SK-N-MC (cell line): Measurements from ENCODE around the gene GCG.

ENCODE experiments used
- DNase-seq: peaks from one replicate; pipeline ENCODE4 v3.0.0-alpha.2; 2011; ENCODE audit warnings: low read depth, low spot score
- H3K27ac ChIP-seq: fragments of 200-600 bp; sonication (generic); 2 replicates; pipeline ENCODE4 v1.5.1; 2016; ENCODE audit warnings: mixed run types
- H3K36me3 ChIP-seq: fragments of 200-600 bp; sonication (generic); 2 replicates; pipeline ENCODE4 v1.6.1; 2017; ENCODE audit warnings: antibody characterized with exemption, low read length, mixed read lengths; ENCODE audit not compliant: insufficient read depth
- H3K4me3 ChIP-seq: fragments of 200-600 bp; sonication (generic); 2 replicates; pipeline ENCODE4 v1.5.1; 2016
- H3K9ac ChIP-seq: fragments of 200-600 bp; sonication (generic); 2 replicates; pipeline ENCODE4 v1.8.0; 2017; ENCODE audit warnings: mixed run types, mixed read lengths; ENCODE audit not compliant: insufficient read length
- H3K9me3 ChIP-seq: fragments of 200-600 bp; sonication (generic); 2 replicates; pipeline ENCODE4 v1.6.1; 2017; ENCODE audit warnings: low read depth, mild to moderate bottlenecking, antibody characterized with exemption, low read length, moderate library complexity, mixed read lengths
- EZH2 ChIP-seq: fragments of 200-600 bp; sonication (generic); IDR thresholded peaks from one replicate; pipeline ENCODE4 v1.6.1; 2017; ENCODE audit warnings: antibody characterized with exemption
- FOXP2 ChIP-seq: optimal IDR thresholded peaks from 2 replicates; pipeline ENCODE3; 2011; ENCODE audit warnings: mild to moderate bottlenecking, moderate library complexity; ENCODE audit not compliant: insufficient read depth; ENCODE audit errors: extremely low read length, control extremely low read depth
- POLR2AphosphoS5 ChIP-seq: IDR thresholded peaks from 2 replicates; pipeline ENCODE4 v1.6.1; 2012; ENCODE audit warnings: mild to moderate bottlenecking, low read depth, low read length, borderline replicate concordance

GCG gene

DNA sequence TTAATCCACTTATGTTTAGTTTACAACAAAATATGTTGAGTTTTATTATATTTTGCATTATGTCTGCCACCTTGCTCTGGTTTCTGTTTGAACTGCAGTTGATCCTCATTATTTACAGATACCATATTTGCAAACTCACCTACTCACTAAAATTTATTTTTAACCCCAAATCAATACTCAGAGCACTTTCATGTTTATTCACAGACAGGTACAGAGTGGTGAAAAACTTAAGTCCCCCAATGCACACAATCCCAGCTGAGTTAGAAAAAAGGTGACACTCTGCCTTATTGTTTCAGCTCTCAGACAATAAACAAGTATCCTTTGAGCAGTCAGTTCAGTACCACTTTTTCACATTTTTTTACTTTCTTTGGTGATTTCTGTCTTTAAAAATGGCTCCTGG is 13.7 kb downstream of the GCG start:
- H3K36me3 ChIP-seq = no peaks in the 10 kb centered on the region
- no peaks in the 10 kb centered on the region for H3K9me3 ChIP-seq
- DNase-seq = no peak
- no peak overlapping the region for H3K4me3 ChIP-seq
- no peak for TF ChIP-seq POLR2AphosphoS5
- TF ChIP-seq FOXP2 = no peak
- no peak for TF ChIP-seq EZH2
- no peak overlapping the region for H3K27ac ChIP-seq
- H3K9ac ChIP-seq = no peak overlapping the region

DNA sequence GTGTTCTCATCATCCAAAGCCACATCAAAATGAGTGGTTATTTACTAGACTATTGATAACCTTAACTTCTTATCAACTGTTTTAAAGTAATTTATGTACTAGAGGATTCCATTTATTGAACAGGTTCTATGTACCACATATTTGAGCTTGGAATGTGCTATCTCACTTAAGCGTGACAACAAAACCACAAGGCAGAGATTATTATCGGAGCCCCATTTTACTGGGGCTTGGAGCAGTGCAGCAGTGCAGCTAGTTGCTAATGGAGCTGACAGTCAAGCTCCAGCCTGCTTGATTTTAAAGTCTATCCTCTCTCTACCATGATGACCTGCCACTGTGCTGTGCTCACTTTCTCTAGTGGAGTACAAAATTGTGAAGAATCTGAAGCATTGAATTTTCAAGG is 24.6 kb downstream of the GCG start:
- Histone ChIP-seq H3K27ac (no peak overlapping the region), H3K9ac (no peak overlapping the region), H3K4me3 (0 out of 2 replicates have a peak overlapping the region, but pooled peaks have one; percentile 4), H3K9me3 (no peaks in the 10 kb centered on the region), H3K36me3 (no peaks in the 10 kb centered on the region)
- DNase-seq = no peak
- TF ChIP-seq POLR2AphosphoS5 (no peak), FOXP2 (no peak), EZH2 (no peak)

DNA sequence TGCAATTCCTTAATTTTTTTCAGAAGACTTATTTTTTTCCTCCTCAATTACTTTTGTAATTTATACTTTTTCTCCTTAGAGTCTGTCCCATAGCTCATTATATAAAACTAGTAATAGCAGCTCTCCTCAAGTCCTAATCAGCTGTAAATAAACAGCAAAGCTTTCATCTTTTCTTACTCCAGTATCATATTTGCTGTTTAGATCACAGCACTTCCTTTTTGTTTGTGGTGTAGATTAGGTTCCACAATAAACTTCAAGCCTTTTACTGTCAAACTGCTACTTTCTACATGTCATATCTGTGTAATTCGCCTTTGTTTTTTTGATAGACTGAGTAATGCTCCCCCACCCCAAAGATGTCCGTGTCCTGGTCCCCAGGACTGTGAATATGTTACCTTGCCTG is 25.5 kb downstream of the GCG start:
- Histone ChIP-seq H3K9me3 (no peaks in the 10 kb centered on the region), H3K9ac (no peak overlapping the region), H3K36me3 (no peaks in the 10 kb centered on the region), H3K27ac (no peak overlapping the region), H3K4me3 (no peak overlapping the region)
- DNase-seq = no peak
- no peak for TF ChIP-seq POLR2AphosphoS5
- no peak for TF ChIP-seq EZH2
- no peak for TF ChIP-seq FOXP2

DNA sequence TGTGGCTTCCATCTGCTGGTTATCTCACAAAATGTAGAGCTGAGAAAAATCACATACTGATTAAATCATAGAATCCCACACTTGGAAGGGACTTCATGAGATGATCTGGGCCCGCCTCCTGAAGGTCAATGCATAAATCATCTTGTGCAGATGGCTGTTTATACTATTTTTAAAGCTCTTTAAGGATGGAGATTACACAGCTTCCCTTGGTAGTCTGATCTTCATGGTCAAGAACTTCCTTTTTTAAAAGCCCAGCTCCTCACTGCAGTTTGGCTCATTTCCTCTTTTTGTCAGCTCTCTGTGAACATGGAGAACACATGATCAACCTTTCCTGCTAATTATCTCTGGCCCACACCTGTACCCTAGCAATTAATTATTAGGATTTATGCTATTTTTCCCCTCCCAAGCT is 25.9 kb downstream of the GCG start:
- no peak for DNase-seq
- Histone ChIP-seq H3K4me3 (no peak overlapping the region), H3K9ac (no peak overlapping the region), H3K36me3 (no peaks in the 10 kb centered on the region), H3K27ac (no peak overlapping the region), H3K9me3 (no peaks in the 10 kb centered on the region)
- TF ChIP-seq FOXP2 = no peak
- TF ChIP-seq EZH2 = no peak

DNA sequence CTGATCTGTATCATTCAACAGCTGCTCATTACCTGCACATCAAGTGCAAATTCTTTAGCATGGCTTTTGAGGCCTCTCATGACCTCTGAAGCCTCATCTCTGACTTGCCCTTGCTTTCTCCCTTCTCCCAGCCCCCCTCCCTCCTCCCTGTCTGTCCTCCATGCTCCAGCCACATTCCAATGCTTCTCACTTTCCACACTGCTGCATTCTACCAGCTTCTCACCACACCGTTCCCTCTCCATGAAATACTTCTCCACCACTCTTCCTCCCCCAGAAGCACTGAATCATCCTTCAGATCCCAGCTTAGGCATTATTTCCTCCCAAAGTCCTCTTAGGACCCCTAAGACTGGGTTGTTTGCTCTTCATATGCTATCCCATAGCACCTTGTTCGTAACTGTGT is 26.9 kb downstream of the GCG start:
- no peak for DNase-seq
- H3K27ac ChIP-seq = 0 out of 2 replicates have a peak overlapping the region, but pooled peaks have one; percentile 18
- H3K9ac ChIP-seq = no peak overlapping the region
- no peaks in the 10 kb centered on the region for H3K36me3 ChIP-seq
- TF ChIP-seq POLR2AphosphoS5 (no peak), EZH2 (no peak), FOXP2 (no peak)
- no peaks in the 10 kb centered on the region for H3K9me3 ChIP-seq
- no peak overlapping the region for H3K4me3 ChIP-seq

- TF ChIP-seq POLR2AphosphoS5 (no peak), EZH2 (no peak), FOXP2 (no peak)
- peak; percentile 82 for DNase-seq
- Histone ChIP-seq H3K9me3 (no peaks in the 10 kb centered on the region), H3K27ac (no peak overlapping the region), H3K9ac (no peak overlapping the region), H3K36me3 (no peaks in the 10 kb centered on the region), H3K4me3 (no peak overlapping the region)
Measured at GRCh38 chr2:162123806-162124758, 28.0 kb downstream of the GCG start.

- no peak for DNase-seq
- H3K36me3 ChIP-seq = no peaks in the 10 kb centered on the region
- TF ChIP-seq FOXP2 (no peak), EZH2 (no peak), POLR2AphosphoS5 (no peak)
- peaks cover 3% of the 10 kb centered on the region; the same call in 1 of the 2 replicates for H3K9me3 ChIP-seq
- no peak overlapping the region for H3K9ac ChIP-seq
- no peak overlapping the region for H3K27ac ChIP-seq
- H3K4me3 ChIP-seq = no peak overlapping the region
Measured at GRCh38 chr2:162118166-162119031, 33.6 kb downstream of the GCG start.

DNA sequence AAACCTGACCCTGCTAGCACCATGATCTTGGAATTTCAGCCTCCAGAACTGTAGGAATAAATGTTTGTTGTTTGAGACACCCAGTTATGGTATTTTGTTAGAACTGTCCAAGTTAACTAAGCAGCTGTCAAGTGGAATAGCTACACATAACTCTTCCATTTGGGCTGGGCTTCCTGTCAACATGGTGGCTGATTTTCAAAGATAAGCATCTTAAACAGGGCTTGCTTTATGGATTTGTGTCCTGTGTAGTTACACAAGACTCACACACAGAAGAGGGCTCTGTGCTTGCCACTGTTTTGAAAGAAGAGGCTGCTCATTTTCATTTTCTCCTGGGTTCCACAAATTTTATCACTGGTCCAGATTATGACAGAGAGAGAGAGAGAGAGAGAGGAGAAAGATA is 35.7 kb downstream of the GCG start:
- Histone ChIP-seq H3K9ac (no peak overlapping the region), H3K4me3 (no peak overlapping the region), H3K27ac (no peak overlapping the region), H3K36me3 (no peaks in the 10 kb centered on the region), H3K9me3 (peaks cover 3% of the 10 kb centered on the region; the same call in 1 of the 2 replicates)
- TF ChIP-seq POLR2AphosphoS5 (no peak), EZH2 (no peak), FOXP2 (no peak)
- no peak for DNase-seq
